ENCODE data around the gene EVI5L. TPM values are rescaled to one million over a fixed set of nuclear protein-coding genes. Genes with fewer than 3 reads are reported as not detected.

Gene EVI5L
- total and polyA plus RNA-seq, 2 of the 13 experiments (the other 11 are each of a cell fraction or from before 2014, with no cell fraction given) = 1.7 to 2.4 TPM

- TF ChIP-seq ONECUT2 (CRISPR knock-in tag; IDR thresholded peaks at IDR 0.05) (0 out of 2 replicates have a peak, but pooled peaks have one; percentile 28), PPARG (CRISPR knock-in tag; conservative IDR thresholded peaks at IDR 0.05) (no peak), ZNF674 (CRISPR knock-in tag; IDR thresholded peaks at IDR 0.05; ENCODE audit: low read depth) (no peak), LCORL (IDR thresholded peaks at IDR 0.05) (no peak), LCORL (CRISPR knock-in tag; IDR thresholded peaks at IDR 0.05) (peak; percentile 45; the same call in 1 of the 2 replicates), HNF1B (CRISPR knock-in tag; IDR thresholded peaks at IDR 0.05) (0 out of 2 replicates have a peak, but pooled peaks have one; percentile 35), SP4 (CRISPR knock-in tag; IDR thresholded peaks at IDR 0.05) (peak; percentile 100), FOXA1 (IDR thresholded peaks at IDR 0.05) (no peak), FOXA1 (CRISPR knock-in tag; IDR thresholded peaks at IDR 0.05) (peak; percentile 54), RFXAP (CRISPR knock-in tag; IDR thresholded peaks at IDR 0.05; ENCODE audit: borderline replicate concordance) (peak; percentile 98), NFIB (CRISPR knock-in tag; IDR thresholded peaks at IDR 0.05; ENCODE audit: borderline replicate concordance) (no peak), HOMEZ (CRISPR knock-in tag; IDR thresholded peaks at IDR 0.05; ENCODE audit: low read depth) (0 out of 2 replicates have a peak, but pooled peaks have one; percentile 10), TFDP1 (CRISPR knock-in tag; IDR thresholded peaks at IDR 0.05; ENCODE audit: borderline replicate concordance) (peak; percentile 68; the same call in 1 of the 2 replicates), SP5 (CRISPR knock-in tag; IDR thresholded peaks at IDR 0.05; ENCODE audit: borderline replicate concordance, low read depth) (no peak; the same call in 1 of the 2 replicates), GABPB1 (CRISPR knock-in tag; IDR thresholded peaks at IDR 0.05) (peak; percentile 87), PHF21A (CRISPR knock-in tag; IDR thresholded peaks at IDR 0.05) (peak; percentile 88), TBX3 (IDR thresholded peaks at IDR 0.05; ENCODE audit: borderline replicate concordance) (peak; percentile 81; the same call in 1 of the 2 replicates), KAT8 (CRISPR knock-in tag; IDR thresholded peaks at IDR 0.05) (peak; percentile 41; the same call in 1 of the 2 replicates), RFX1 (IDR thresholded peaks at IDR 0.05) (peak; percentile 59; the same call in 1 of the 2 replicates), ATF1 (CRISPR knock-in tag; IDR thresholded peaks at IDR 0.05) (peak; percentile 94), USF2 (IDR thresholded peaks at IDR 0.05; ENCODE audit: low read depth, low read length) (no peak), USF2 (CRISPR knock-in tag; IDR thresholded peaks at IDR 0.05; ENCODE audit: borderline replicate concordance) (no peak), BATF2 (CRISPR knock-in tag; IDR thresholded peaks at IDR 0.05) (no peak)
Measured at GRCh38 chr19:7829561-7830271, at the start of gene EVI5L (continued).
